Testis (tissue), 2 donors: Measurements from ENCODE around the gene ELAC2.

Source experiments
- POLR2A ChIP-seq: fragments of 450-650 bp; IDR thresholded peaks from one replicate; pipeline ENCODE4 v1.6.1; 2017; ENCODE audit warnings: antibody characterized with exemption, mild to moderate bottlenecking, moderate library complexity
- TF ChIP-seq, protein P1 (sequence below), 3 experiments: fragments of 450-650 bp in 2 of 3; fragments of 200-600 bp in 1 of 3; sonication (generic) in 1 of 3; IDR thresholded peaks; one replicate each; pipeline ENCODE4 v1.5.1; 2016 to 2019; ENCODE audit warnings: antibody characterized with exemption in 3 of 3, mild to moderate bottlenecking in 2 of 3, moderate library complexity in 1 of 3

DNA sequence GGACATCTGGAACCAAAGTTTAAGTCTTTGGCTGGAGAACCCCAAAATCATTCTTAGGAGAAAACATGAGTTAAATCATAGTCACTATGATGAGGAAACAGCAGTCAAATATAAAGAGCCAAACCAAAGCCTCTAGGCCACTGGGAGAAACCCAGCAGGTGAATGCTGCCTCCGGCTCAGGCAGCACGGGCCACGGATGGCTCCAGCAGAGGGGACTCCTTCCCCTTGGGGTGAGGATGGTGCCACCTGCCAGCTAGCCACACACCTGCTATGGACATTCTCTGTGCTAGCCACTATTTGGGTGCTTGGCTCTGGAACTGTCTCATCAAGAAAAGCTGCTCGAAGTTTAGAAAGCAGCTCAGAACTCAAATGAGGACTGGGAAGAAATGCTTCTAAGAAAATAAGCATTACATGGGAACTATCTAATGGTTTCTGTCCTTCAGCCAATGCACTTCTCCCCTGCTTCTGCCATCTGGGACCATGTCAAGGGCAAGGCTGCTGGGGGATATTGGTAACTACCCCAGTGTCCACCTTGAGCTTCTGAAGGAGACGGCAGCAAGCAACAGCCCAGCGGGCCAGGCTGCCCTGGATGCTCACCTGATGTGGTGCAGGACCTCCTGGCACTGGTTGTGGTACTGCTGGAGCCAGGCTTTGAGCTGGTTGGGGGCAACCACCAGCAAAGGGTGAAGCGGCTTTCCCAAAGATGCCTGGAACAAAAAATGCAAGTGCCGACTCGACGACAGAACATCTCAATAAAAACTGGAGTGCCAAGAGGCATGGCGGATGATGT is 22.5 kb downstream of the ELAC2 start:
- TF ChIP-seq, protein P1, sequence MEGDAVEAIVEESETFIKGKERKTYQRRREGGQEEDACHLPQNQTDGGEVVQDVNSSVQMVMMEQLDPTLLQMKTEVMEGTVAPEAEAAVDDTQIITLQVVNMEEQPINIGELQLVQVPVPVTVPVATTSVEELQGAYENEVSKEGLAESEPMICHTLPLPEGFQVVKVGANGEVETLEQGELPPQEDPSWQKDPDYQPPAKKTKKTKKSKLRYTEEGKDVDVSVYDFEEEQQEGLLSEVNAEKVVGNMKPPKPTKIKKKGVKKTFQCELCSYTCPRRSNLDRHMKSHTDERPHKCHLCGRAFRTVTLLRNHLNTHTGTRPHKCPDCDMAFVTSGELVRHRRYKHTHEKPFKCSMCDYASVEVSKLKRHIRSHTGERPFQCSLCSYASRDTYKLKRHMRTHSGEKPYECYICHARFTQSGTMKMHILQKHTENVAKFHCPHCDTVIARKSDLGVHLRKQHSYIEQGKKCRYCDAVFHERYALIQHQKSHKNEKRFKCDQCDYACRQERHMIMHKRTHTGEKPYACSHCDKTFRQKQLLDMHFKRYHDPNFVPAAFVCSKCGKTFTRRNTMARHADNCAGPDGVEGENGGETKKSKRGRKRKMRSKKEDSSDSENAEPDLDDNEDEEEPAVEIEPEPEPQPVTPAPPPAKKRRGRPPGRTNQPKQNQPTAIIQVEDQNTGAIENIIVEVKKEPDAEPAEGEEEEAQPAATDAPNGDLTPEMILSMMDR (IDR thresholded peaks at IDR 0.05), result no peak
- TF ChIP-seq POLR2A, result no peak
